Measurements from ENCODE around the gene XYLB.
"Not testable (repeated sequence)": the region's sequence is repeated elsewhere in the genome, so short reads cannot be mapped to it uniquely, and the experiment has no call there.

XYLB gene

GRCh38 chr3:38346587-38347410, at the start of gene XYLB:
TSS of gene XYLB (plus strand) at chr3:38346785. CDS start at chr3:38346869, 84 bp downstream.
- no peak for DNase-seq

GRCh38 chr3:38297053-38297452, 49.5 kb upstream of the XYLB start:
- not testable (repeated sequence) for DNase-seq

- DNase-seq = no peak
Observed at GRCh38 chr3:38297537-38297936, 49.0 kb upstream of the XYLB start.

GRCh38 chr3:38297947-38298711, 48.5 kb upstream of the XYLB start:
- no peak for DNase-seq

GRCh38 chr3:38306941-38307340, 39.6 kb upstream of the XYLB start:
- no peak for DNase-seq

- no peak for DNase-seq
Observed at GRCh38 chr3:38307599-38307998, 39.0 kb upstream of the XYLB start.

GRCh38 chr3:38308456-38308855, 38.1 kb upstream of the XYLB start:
- no peak for DNase-seq

- no peak for DNase-seq
Observed at GRCh38 chr3:38311476-38311875, 35.1 kb upstream of the XYLB start.

GRCh38 chr3:38311941-38312340, 34.6 kb upstream of the XYLB start:
- DNase-seq = no peak

- no peak for DNase-seq
Observed at GRCh38 chr3:38312356-38312755, 34.2 kb upstream of the XYLB start.

- no peak for DNase-seq
Observed at GRCh38 chr3:38313263-38313662, 33.3 kb upstream of the XYLB start.

- DNase-seq = no peak
Observed at GRCh38 chr3:38313695-38314094, 32.9 kb upstream of the XYLB start.

- DNase-seq = no peak
Observed at GRCh38 chr3:38314112-38314763, 32.3 kb upstream of the XYLB start.

- DNase-seq = no peak
Observed at GRCh38 chr3:38314764-38315487, 31.7 kb upstream of the XYLB start.

- DNase-seq = no peak
Observed at GRCh38 chr3:38315488-38316230, 30.9 kb upstream of the XYLB start.

GRCh38 chr3:38316356-38317191, 30.0 kb upstream of the XYLB start:
- no peak for DNase-seq

- DNase-seq = no peak
Observed at GRCh38 chr3:38317192-38317759, 29.3 kb upstream of the XYLB start.

- no peak for DNase-seq
Observed at GRCh38 chr3:38318766-38319671, 27.6 kb upstream of the XYLB start.

GRCh38 chr3:38320638-38321037, 25.9 kb upstream of the XYLB start:
- not testable (repeated sequence) for DNase-seq

- DNase-seq = no peak
Observed at GRCh38 chr3:38323060-38323459, 23.5 kb upstream of the XYLB start.

Data from cerebellar nuclear complex (tissue), 1 donor.